Skeletal muscle satellite cell (primary cell): ENCODE measurements around the gene CIDEB.

Source experiments
- H3K27me3 ChIP-seq: 2 replicates; pipeline ENCODE4 v1.7.0; 2013; ENCODE audit warnings: low read length; ENCODE audit not compliant: control insufficient read depth, insufficient read depth
- H3K36me3 ChIP-seq: 2 replicates; pipeline ENCODE4 v1.7.0; 2013; ENCODE audit warnings: mild to moderate bottlenecking, control low read depth, low read length; ENCODE audit not compliant: insufficient read depth
- H3K4me1 ChIP-seq: 2 replicates; pipeline ENCODE4 v1.7.0; 2013; ENCODE audit warnings: low read length; ENCODE audit not compliant: control insufficient read depth, insufficient read depth
- H3K4me2 ChIP-seq: 2 replicates; pipeline ENCODE4 v1.7.0; 2013; ENCODE audit warnings: mild to moderate bottlenecking, low read length
- H3K4me3 ChIP-seq: 2 replicates; pipeline ENCODE4 v1.7.0; 2013; ENCODE audit warnings: low read length
- H3K9ac ChIP-seq: 2 replicates; pipeline ENCODE4 v1.7.0; 2013; ENCODE audit warnings: mild to moderate bottlenecking, low read depth, low read length, moderate library complexity
- H3K9me3 ChIP-seq: replicated peaks from 2 replicates; pipeline ENCODE4 v1.7.0; 2013; ENCODE audit warnings: mild to moderate bottlenecking, control low read depth, low read length

The CIDEB gene

GRCh38 chr14:24261256-24261968 is 46.4 kb downstream of the CIDEB start:
- no peaks in the 10 kb centered on the region for H3K27me3 ChIP-seq
- peaks cover 12% of the 10 kb centered on the region for H3K36me3 ChIP-seq
- no peak overlapping the region for H3K4me2 ChIP-seq

DNA sequence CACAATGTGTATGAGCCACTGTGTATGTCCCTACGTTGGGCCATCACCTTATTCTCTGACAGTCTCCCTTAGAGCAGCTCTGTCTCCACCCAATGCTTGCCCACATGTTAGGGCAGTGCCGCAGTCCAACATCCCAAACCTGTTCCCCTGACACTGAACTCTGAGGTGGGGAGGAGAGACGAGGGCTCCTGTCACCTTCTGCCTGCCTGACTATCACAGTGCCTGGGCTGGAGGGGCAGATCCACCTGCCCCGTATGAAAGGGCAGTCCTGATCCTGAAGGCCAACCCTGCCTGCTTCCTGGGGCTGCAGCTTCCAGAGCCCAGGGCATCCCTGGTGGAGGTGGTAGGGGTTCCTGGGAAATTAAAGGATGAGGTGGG is 47.0 kb downstream of the CIDEB start:
- H3K36me3 ChIP-seq: peaks cover 6% of the 10 kb centered on the region
- H3K4me2 ChIP-seq: no peak overlapping the region
- no peak overlapping the region for H3K9ac ChIP-seq
- peaks cover 8% of the 10 kb centered on the region for H3K4me1 ChIP-seq
- no peak overlapping the region for H3K4me3 ChIP-seq
- no peaks in the 10 kb centered on the region for H3K27me3 ChIP-seq
- H3K9me3 ChIP-seq: no peaks in the 10 kb centered on the region

More at GRCh38 chr14:24261256-24261968, 46.4 kb downstream of the CIDEB start:
- peaks cover 8% of the 10 kb centered on the region for H3K4me1 ChIP-seq
- no peaks in the 10 kb centered on the region for H3K9me3 ChIP-seq
- H3K4me3 ChIP-seq: no peak overlapping the region
- no peak overlapping the region for H3K9ac ChIP-seq

DNA sequence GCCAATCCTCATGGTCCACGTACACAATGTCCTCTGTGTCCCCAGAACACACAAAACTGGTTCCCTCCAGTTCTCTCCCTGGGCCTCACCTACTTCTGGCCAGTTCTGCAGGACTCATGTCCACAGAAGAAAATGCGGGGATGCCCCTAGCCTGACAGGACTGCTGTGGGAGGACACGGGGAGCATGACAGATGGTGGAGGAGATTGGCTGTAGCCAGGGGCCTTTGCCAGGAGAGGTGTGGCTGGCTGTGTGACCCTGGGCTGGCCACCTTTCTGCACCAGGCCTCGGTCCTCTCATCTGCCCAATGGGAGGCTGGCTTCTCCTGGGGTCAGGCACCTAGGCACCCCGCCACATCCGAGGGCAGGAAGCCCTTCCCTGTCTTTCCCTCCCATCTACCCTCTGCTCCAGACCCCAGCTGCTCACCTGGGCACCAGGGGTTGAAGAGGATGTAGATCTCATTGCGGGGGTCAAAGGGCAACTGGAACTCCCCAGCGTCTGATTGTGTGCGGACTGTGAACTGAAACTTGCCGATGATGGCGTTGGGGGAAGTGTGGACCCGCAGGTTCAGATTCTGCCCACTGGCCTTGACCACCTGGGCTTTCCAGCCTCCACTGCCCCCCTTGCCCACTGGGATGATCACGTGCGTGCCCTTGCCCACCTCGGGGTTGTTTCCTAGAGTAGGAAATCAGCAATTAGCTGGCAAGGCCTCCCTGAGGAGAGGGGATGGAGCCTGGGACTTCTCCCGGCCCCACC is 47.6 kb downstream of the CIDEB start:
- peaks cover 8% of the 10 kb centered on the region for H3K4me1 ChIP-seq
- no peaks in the 10 kb centered on the region for H3K9me3 ChIP-seq
- no peak overlapping the region for H3K4me2 ChIP-seq
- H3K9ac ChIP-seq: no peak overlapping the region
- H3K36me3 ChIP-seq: peaks cover 2% of the 10 kb centered on the region
- H3K27me3 ChIP-seq: no peaks in the 10 kb centered on the region
- H3K4me3 ChIP-seq: no peak overlapping the region

DNA sequence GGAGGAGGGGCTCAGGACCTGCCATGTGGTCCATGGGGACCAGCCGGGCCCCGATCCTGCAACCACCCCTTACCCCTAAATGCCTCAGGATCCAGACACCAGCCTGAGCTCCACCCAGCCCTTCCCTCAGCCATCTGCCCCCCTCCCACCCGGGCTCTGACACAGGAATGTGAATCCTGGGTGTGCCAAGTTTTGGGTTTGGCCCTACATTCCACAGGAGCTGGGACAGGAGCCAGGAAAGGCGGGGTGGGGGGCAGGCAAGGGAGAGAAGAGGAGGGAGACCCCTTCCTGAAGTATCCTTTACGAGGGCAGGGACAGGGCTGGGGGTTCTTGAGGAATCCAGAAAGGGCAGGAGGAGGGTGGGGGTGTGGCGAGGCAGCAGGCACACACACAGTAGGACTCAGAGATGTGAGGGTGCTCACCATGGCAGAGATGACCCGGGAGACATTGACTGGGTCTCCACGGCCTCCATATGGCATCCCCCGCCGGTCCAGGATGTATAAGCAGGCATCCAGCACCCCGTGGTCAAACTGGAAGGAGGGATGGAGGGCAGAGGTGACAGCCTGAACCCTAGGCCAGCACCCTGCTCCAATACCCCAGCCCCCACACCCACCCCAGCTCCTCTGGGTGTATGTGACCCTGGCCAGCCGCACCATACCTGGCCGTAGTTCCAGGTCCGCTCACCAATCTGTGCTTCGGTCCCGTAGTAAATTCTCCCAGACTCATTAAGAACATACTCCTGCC is 48.3 kb downstream of the CIDEB start:
- Histone ChIP-seq H3K27me3 (no peaks in the 10 kb centered on the region), H3K4me1 (peaks cover 8% of the 10 kb centered on the region), H3K4me2 (no peak overlapping the region), H3K9ac (no peak overlapping the region), H3K4me3 (no peak overlapping the region), H3K36me3 (no peaks in the 10 kb centered on the region), H3K9me3 (no peaks in the 10 kb centered on the region)

GRCh38 chr14:24258548-24259265 is 49.1 kb downstream of the CIDEB start:
- H3K9me3 ChIP-seq: no peaks in the 10 kb centered on the region
- no peak overlapping the region for H3K4me2 ChIP-seq
- peaks cover 8% of the 10 kb centered on the region for H3K4me1 ChIP-seq
- H3K27me3 ChIP-seq: no peaks in the 10 kb centered on the region
- no peak overlapping the region for H3K4me3 ChIP-seq
- no peaks in the 10 kb centered on the region for H3K36me3 ChIP-seq
- H3K9ac ChIP-seq: no peak overlapping the region

GRCh38 chr14:24258119-24258518 is 49.7 kb downstream of the CIDEB start:
- Histone ChIP-seq H3K9ac (no peak overlapping the region), H3K9me3 (no peaks in the 10 kb centered on the region), H3K4me2 (no peak overlapping the region), H3K27me3 (no peaks in the 10 kb centered on the region), H3K4me1 (peaks cover 8% of the 10 kb centered on the region), H3K4me3 (no peak overlapping the region), H3K36me3 (no peaks in the 10 kb centered on the region)

GRCh38 chr14:24256960-24257359 is 50.8 kb downstream of the CIDEB start:
- no peak overlapping the region for H3K9ac ChIP-seq
- no peaks in the 10 kb centered on the region for H3K9me3 ChIP-seq
- peaks cover 8% of the 10 kb centered on the region for H3K4me1 ChIP-seq
- H3K4me3 ChIP-seq: no peak overlapping the region
- no peaks in the 10 kb centered on the region for H3K27me3 ChIP-seq
- H3K4me2 ChIP-seq: no peak overlapping the region
- H3K36me3 ChIP-seq: no peaks in the 10 kb centered on the region

DNA sequence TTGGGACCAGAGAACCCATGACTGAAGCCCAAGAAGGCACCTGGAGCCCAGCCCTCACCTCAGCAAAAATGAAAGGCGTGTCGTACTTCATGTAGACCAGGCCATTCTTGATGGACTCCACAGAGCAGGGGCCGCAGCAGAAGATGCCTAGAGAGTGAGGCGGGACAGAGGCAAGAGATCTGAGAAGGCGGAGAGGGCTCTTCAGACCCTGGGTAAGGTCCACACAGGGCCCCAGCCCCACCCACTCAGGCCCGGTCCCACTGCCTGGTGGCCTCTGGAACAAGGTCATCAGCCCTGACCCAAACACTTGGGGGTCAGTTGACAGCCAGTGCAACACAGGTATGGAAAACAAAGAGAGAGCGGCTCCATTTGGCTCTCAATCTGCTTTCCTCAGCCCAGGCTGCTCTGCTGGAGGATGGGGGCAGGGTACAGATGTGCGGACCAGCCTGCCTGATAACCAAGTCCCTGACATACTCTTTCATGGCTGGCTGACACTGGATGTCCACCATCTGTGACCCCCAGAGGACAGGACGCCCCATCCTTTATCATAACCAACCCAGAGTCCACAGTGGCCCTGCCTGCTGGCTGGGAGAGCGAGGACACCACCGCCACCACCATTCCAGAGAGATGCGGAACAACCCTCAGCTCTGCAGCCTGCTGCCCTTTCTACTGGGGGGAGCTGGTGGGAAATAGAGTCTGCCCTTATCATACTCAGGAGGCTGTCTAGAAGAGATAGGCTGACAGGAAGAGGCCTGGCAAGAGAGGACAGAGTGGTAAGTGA is 51.7 kb downstream of the CIDEB start:
- H3K4me2 ChIP-seq: no peak overlapping the region
- H3K9ac ChIP-seq: no peak overlapping the region
- H3K36me3 ChIP-seq: no peaks in the 10 kb centered on the region
- H3K4me1 ChIP-seq: peaks cover 8% of the 10 kb centered on the region
- no peak overlapping the region for H3K4me3 ChIP-seq
- no peaks in the 10 kb centered on the region for H3K9me3 ChIP-seq
- no peaks in the 10 kb centered on the region for H3K27me3 ChIP-seq

- Histone ChIP-seq H3K4me3 (no peak overlapping the region), H3K27me3 (no peaks in the 10 kb centered on the region), H3K9me3 (no peaks in the 10 kb centered on the region), H3K4me1 (peaks cover 8% of the 10 kb centered on the region), H3K4me2 (no peak overlapping the region), H3K36me3 (no peaks in the 10 kb centered on the region), H3K9ac (no peak overlapping the region)
These were observed 52.3 kb downstream of the CIDEB start for GRCh38 chr14:24255438-24255837.
